Epithelial cell of prostate (primary cell): Measurements from ENCODE around the gene MDP1.
A peak's percentile ranks its signal among the peaks of the same experiment; 100 is the strongest.
"Not testable (repeated sequence)": the region's sequence is repeated elsewhere in the genome, so short reads cannot be mapped to it uniquely, and the experiment has no call there.

ENCODE experiments used
- DNase-seq: peaks from one replicate; pipeline ENCODE4 v3.0.0-alpha.2; 2011; ENCODE audit warnings: low read depth, low spot score
- H3K27ac ChIP-seq: fragments of 450-650 bp; 2 replicates; pipeline ENCODE4 v1.5.1; 2017; ENCODE audit warnings: mild to moderate bottlenecking

MDP1 gene

GRCh38 chr14:24252289-24253124 lies 36.6 kb upstream of the MDP1 start:
- peak overlapping the region; percentile 20 for H3K27ac ChIP-seq
- no peak for DNase-seq

GRCh38 chr14:24251880-24252288 lies 36.0 kb upstream of the MDP1 start:
- no peak for DNase-seq
- H3K27ac ChIP-seq = peak overlapping the region; percentile 20

- H3K27ac ChIP-seq = no peak overlapping the region
- DNase-seq = no peak
Measured at GRCh38 chr14:24250354-24250753, 34.5 kb upstream of the MDP1 start.

GRCh38 chr14:24249230-24250021 lies 33.6 kb upstream of the MDP1 start:
- no peak overlapping the region for H3K27ac ChIP-seq
- DNase-seq = no peak

- no peak for DNase-seq
- H3K27ac ChIP-seq = peak overlapping the region; percentile 40
Measured at GRCh38 chr14:24247422-24247821, 31.6 kb upstream of the MDP1 start.

GRCh38 chr14:24246765-24247212 lies 30.9 kb upstream of the MDP1 start:
- peak overlapping the region; percentile 40 for H3K27ac ChIP-seq
- no peak for DNase-seq

GRCh38 chr14:24245350-24245749 lies 29.5 kb upstream of the MDP1 start:
- not testable (repeated sequence) for H3K27ac ChIP-seq, DNase-seq

- no peak for DNase-seq
- peak overlapping the region; percentile 98 for H3K27ac ChIP-seq
Measured at GRCh38 chr14:24243336-24243836, 27.5 kb upstream of the MDP1 start.

- peak; percentile 60 for DNase-seq
- H3K27ac ChIP-seq = peak overlapping the region; percentile 98
Measured at GRCh38 chr14:24241829-24242443, 26.1 kb upstream of the MDP1 start.

GRCh38 chr14:24240110-24240918 lies 24.4 kb upstream of the MDP1 start:
- H3K27ac ChIP-seq = peak overlapping the region; percentile 98
- DNase-seq = no peak

GRCh38 chr14:24238527-24239037 lies 22.7 kb upstream of the MDP1 start:
- no peak for DNase-seq
- peak overlapping the region; percentile 98 for H3K27ac ChIP-seq

- H3K27ac ChIP-seq = peak overlapping the region; percentile 98
- DNase-seq = peak; percentile 79
Measured at GRCh38 chr14:24238123-24238522, 22.3 kb upstream of the MDP1 start.

- H3K27ac ChIP-seq = peak overlapping the region; percentile 98
- DNase-seq = no peak
Measured at GRCh38 chr14:24237463-24237955, 21.6 kb upstream of the MDP1 start.

GRCh38 chr14:24236689-24237462 lies 21.0 kb upstream of the MDP1 start:
- peak overlapping the region; percentile 98 for H3K27ac ChIP-seq
- no peak for DNase-seq

GRCh38 chr14:24235804-24236688 lies 20.2 kb upstream of the MDP1 start:
- H3K27ac ChIP-seq = peak overlapping the region; percentile 98
- DNase-seq = no peak

GRCh38 chr14:24234095-24235005 lies 18.5 kb upstream of the MDP1 start:
- H3K27ac ChIP-seq = peak overlapping the region; percentile 98
- DNase-seq = no peak

- no peak for DNase-seq
- peak overlapping the region; percentile 98 for H3K27ac ChIP-seq
Measured at GRCh38 chr14:24233538-24233866, 17.6 kb upstream of the MDP1 start.
